ENCODE results near the gene MAN2B1.
A peak's percentile ranks its signal among the peaks of the same experiment; 100 is the strongest.
"Not testable (repeated sequence)": the region's sequence is repeated elsewhere in the genome, so short reads cannot be mapped to it uniquely, and the experiment has no call there.

MAN2B1 gene

GRCh38 chr19:12687496-12688196, 21.1 kb upstream of the MAN2B1 start, which contains the start of gene GNG14:
Gene GNG14, plus strand, starts transcription at chr19:12687998. Its CDS starts 51 bp downstream, at chr19:12688049.
- DNase-seq: no peak

- DNase-seq: no peak
Measured at GRCh38 chr19:12685831-12686230, 19.3 kb upstream of the MAN2B1 start.

GRCh38 chr19:12681074-12681987, 14.8 kb upstream of the MAN2B1 start, which contains the start of gene DHPS:
Gene DHPS, minus strand, starts transcription at chr19:12681880. Its CDS starts 114 bp downstream, at chr19:12681766.
- DNase-seq: peak; percentile 95 to 96

GRCh38 chr19:12680034-12680433, 13.5 kb upstream of the MAN2B1 start:
- no peak for DNase-seq

- not testable (repeated sequence) for DNase-seq
Measured at GRCh38 chr19:12678039-12678438, 11.5 kb upstream of the MAN2B1 start.

GRCh38 chr19:12676928-12677327, 10.4 kb upstream of the MAN2B1 start:
- DNase-seq: no peak

- DNase-seq: peak; percentile 78 to 85
Measured at GRCh38 chr19:12676384-12676792, 9.8 kb upstream of the MAN2B1 start.

GRCh38 chr19:12675940-12676339, 9.4 kb upstream of the MAN2B1 start:
- no peak for DNase-seq

GRCh38 chr19:12675399-12675798, 8.9 kb upstream of the MAN2B1 start:
- no peak for DNase-seq

GRCh38 chr19:12672744-12673143, 6.2 kb upstream of the MAN2B1 start:
- DNase-seq: no peak

GRCh38 chr19:12670159-12670928, 3.8 kb upstream of the MAN2B1 start:
- DNase-seq: no peak

- DNase-seq: peak; percentile 69 to 84
Measured at GRCh38 chr19:12669270-12670158, 3.0 kb upstream of the MAN2B1 start.

GRCh38 chr19:12668932-12669269, 2.4 kb upstream of the MAN2B1 start:
- DNase-seq: peak; percentile 78 to 84

GRCh38 chr19:12668346-12668745, 1.8 kb upstream of the MAN2B1 start:
- no peak for DNase-seq

- DNase-seq: no peak
Measured at GRCh38 chr19:12667731-12668302, 1.3 kb upstream of the MAN2B1 start.

GRCh38 chr19:12665671-12666264, 774 bp downstream of the MAN2B1 start:
- DNase-seq: no peak

- DNase-seq: peak; percentile 66 to 78
Measured at GRCh38 chr19:12665281-12665573, 1.3 kb downstream of the MAN2B1 start.

- DNase-seq: no peak
Measured at GRCh38 chr19:12664406-12665280, 1.9 kb downstream of the MAN2B1 start.

- DNase-seq: no peak
Measured at GRCh38 chr19:12660980-12661379, 5.6 kb downstream of the MAN2B1 start.

- DNase-seq: no peak
Measured at GRCh38 chr19:12657966-12658365, 8.6 kb downstream of the MAN2B1 start.
